ENCODE measurements around the gene TPR. TPM values are rescaled to one million over a fixed set of nuclear protein-coding genes. Genes with fewer than 3 reads are reported as not detected.

Gene TPR
- total RNA-seq, 4 donors from 2014 or later, result 53.7 to 78.8 (median 70.1) TPM

DNA sequence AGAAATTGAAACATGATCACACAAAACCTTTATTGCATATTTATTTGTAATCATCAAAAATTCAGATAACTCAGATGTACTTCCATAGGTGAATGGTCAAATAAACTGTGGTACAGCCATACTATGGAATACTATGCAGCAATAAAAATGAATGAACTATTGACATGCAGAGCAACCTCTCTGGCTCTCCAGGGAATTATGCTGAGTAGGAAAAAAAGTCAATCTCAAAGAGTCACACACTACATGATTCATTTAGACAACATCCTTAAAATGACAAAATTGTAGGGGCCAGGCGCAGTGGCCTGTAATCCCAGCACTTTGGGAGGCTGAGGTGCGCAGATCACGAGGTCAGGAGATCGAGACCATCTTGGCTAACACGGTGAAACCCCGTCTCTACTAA, 104.0 kb downstream of the TPR start:
- Histone ChIP-seq H3K27ac (no peak overlapping the region), H3K9me3 (no peaks in the 10 kb centered on the region), H3K4me1 (no peaks in the 10 kb centered on the region), H3K4me3 (no peak overlapping the region), H3K27me3 (no peaks in the 10 kb centered on the region), H3K36me3 (no peaks in the 10 kb centered on the region)
- WGBS, 2 donors (ENCODE audit: low coverage in 1 of 2), result 91% methylated on average over 6 of the region's 6 CpGs; no CpG with 5 or more reads in 1 of the 2 donors
- TF ChIP-seq, protein P1, sequence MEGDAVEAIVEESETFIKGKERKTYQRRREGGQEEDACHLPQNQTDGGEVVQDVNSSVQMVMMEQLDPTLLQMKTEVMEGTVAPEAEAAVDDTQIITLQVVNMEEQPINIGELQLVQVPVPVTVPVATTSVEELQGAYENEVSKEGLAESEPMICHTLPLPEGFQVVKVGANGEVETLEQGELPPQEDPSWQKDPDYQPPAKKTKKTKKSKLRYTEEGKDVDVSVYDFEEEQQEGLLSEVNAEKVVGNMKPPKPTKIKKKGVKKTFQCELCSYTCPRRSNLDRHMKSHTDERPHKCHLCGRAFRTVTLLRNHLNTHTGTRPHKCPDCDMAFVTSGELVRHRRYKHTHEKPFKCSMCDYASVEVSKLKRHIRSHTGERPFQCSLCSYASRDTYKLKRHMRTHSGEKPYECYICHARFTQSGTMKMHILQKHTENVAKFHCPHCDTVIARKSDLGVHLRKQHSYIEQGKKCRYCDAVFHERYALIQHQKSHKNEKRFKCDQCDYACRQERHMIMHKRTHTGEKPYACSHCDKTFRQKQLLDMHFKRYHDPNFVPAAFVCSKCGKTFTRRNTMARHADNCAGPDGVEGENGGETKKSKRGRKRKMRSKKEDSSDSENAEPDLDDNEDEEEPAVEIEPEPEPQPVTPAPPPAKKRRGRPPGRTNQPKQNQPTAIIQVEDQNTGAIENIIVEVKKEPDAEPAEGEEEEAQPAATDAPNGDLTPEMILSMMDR (IDR thresholded peaks at IDR 0.05), result no peak
- TF ChIP-seq POLR2AphosphoS5 (IDR thresholded peaks at IDR 0.05) (no peak), POLR2A (IDR thresholded peaks at IDR 0.05) (no peak), EP300 (IDR thresholded peaks at IDR 0.05) (no peak)
- no peak for ATAC-seq

Other genes with a start within 250 kb of the TPR start
- gene PRG4, start 79.0 kb downstream of the TPR start, total RNA-seq, result 1 to 10 TPM in 3 of 4 donors, under 1 TPM in 1; 0.16 to 8.5 (median 3.0) TPM
- 10 to 100 TPM in 3 of 4 donors, 1 to 10 TPM in 1; 10.0 to 22.1 (median 15.3) TPM for gene ODR4, start 585 bp upstream of the TPR start, total RNA-seq
- gene PDC, start 85.9 kb upstream of the TPR start, total RNA-seq, result not detected

Measured in gastroesophageal sphincter (tissue), 4 donors.